Stimulated activated CD8-positive, alpha-beta memory T cell treated with anti-CD3 and anti-CD28 coated beads, Interleukin-4, amount 100 ng/mL, for 1 hour (primary cell): Measurements from ENCODE around the gene FYN.
"Not testable (repeated sequence)": the region's sequence is repeated elsewhere in the genome, so short reads cannot be mapped to it uniquely, and the experiment has no call there.

Experiments used
- DNase-seq, 2 donors: peaks; one replicate each; pipeline ENCODE4 v3.0.0-alpha.2; 2020; ENCODE audit warnings: low read depth in 2 of 2, low spot score in 1 of 2

Gene FYN

DNA sequence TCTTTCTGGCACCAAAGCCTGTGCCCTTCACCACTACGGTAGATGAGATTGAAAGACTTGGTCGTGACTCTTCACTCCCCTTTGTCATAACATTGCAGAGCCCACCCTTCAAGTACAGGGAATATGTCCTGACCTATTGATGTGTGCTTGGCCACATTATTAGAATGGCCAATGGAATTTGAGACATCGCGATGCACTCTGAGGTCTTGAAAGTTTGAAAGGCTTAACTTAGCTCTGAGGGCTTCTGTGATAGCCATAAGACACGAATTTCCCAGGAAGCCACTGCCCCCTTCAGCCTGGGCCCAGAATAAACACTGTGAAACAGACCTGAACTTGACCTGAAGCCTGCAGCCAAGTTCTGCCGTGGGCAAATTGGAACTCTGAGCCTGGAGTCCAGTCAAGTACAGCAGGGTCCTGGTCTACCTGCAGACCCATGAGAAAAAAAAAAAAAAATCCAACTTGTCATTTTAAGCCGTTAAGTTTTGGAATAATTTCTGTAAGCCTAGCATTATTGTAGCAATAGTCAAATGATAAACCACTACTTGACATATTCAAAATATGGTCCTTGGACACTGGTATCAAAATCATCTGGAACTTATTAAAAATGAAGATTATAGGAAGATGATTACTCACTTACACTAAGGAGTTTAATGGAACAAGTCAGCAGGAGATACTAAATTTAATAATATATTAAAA, 230.6 kb downstream of the FYN start:
- no peak for DNase-seq

DNA sequence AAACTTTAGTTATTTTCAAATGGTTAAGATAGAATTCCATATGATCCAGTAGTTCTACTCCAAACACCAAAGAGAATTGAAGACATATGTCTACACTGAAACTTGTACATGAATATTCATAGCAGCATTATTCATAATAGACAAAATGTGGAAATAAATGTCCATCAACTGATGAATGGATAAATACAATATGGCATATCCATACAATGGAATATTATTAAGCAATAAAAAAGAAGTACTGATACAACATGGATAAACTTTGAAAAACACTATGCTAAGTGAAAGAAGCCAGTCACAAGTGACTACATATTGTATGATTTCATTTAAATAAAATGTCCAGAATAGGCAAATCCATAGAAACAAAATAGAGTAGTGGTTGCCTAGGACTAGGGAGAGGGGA, 234.0 kb downstream of the FYN start:
- DNase-seq = no peak

DNA sequence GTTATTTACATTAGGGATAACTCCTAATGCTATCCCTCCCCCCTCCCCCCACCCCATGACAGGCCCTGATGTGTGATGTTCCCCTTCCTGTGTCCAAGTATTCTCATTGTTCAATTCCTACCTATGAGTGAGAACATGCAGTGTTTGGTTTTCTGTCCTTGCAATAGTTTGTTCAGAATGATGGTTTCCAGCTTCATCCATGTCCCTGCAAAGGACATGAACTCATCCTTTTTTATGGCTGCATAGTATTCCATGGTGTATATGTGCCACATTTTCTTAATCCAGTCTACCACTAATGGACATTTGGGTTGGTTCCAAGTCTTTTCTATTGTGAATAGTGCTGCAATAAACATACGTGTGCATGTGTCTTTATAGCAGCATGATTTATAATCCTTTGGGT, 238.3 kb downstream of the FYN start:
- not testable (repeated sequence) for DNase-seq

DNA sequence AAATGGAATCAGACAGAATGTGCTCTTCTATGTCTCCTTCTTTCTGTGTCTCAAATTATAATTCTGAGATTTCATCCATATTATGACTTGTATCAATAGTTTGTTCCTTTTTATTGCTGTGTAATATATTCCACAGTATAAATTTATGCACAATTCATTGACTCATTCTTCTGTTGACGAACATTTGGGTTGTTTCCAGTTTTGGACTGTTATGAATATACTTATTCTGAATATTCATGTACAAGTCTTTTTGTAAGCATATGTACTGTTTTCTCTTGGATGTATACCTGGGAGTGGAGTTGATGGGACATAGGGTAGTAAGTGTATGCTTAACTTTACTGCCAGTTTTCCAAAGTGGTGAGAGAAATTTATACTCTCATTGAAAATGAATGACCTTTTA, 239.4 kb downstream of the FYN start:
- DNase-seq = no peak

DNA sequence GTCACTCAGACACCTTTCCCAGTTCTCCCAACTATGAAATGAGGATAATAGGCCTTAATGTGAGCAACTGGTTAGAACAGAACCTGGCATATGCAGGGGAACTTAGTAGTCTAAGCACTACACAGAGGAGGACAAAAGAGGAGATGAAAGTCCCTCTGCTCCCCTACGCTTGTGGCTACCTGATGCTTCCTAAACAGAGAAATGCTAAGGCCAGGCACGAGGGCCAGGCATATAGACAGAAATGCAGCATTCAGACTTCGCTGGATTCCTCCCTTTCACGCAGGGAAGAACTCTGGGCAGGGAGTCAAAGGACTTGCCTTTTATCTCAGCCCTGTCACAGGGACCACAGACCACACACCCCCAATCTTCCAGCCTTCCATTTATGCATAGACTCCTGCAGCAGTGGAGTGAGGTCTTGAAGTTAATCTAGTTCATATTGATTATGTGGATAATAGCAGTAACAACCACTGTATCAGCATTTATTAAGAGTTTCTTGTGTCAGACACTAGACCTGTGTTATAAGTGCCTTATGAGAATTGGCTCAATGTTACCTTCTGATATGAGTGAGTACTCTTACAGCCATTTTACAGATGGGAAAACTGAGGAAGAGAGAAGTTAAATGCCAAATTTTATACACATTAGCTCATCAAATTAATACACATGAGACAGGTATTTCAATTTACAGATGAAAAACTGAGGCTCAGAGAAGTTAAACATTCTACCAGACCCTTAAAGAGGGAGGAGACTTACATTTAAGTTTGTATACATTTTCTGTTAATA, 240.6 kb downstream of the FYN start:
- DNase-seq = no peak

DNA sequence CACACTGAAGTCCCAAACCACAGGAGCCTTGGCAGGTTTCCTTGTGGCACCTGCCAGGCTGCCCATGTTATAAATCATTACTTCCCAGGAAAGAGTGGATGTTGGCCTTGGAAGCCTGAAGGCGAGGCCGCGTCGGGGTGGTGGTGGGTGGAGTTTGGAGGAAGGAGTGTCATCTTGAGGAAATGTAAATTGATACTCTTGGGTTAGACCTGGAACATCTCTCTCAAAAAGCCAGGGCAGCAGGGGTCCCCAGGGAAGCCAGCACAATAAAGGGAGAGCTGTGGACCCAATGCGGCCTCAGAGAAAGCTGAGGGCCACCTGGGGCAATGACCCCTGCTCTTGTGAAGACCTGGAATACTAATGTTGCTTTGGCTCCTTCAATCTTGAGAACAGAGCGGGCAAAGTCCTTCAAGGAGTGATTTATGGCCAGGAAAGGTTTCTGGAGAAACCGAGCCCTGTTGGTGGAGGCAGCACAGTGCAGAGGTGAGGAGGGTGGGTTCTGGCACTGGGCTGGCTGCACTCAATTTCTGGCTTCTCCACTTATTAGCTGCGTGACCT, 241.3 kb downstream of the FYN start:
- DNase-seq = no peak

DNA sequence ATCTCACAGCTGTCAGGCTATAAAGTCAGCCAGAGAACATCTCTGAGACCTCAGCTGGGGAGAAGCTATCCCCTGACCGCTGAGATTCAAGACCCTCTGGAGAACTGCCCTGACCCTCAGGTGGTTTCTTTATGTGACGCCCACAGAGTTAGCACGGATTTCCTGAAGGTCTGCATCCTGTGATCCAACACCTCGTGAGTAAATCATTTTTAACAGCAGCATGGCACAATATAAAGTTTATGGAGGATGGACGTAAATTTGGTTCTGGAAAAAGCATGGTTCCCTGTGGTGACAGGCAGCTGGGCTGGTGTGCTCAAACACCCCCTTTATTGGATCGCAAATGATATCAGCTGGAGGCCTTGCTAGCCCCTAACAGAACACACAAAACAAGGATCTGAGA, 242.2 kb downstream of the FYN start:
- DNase-seq = no peak

DNA sequence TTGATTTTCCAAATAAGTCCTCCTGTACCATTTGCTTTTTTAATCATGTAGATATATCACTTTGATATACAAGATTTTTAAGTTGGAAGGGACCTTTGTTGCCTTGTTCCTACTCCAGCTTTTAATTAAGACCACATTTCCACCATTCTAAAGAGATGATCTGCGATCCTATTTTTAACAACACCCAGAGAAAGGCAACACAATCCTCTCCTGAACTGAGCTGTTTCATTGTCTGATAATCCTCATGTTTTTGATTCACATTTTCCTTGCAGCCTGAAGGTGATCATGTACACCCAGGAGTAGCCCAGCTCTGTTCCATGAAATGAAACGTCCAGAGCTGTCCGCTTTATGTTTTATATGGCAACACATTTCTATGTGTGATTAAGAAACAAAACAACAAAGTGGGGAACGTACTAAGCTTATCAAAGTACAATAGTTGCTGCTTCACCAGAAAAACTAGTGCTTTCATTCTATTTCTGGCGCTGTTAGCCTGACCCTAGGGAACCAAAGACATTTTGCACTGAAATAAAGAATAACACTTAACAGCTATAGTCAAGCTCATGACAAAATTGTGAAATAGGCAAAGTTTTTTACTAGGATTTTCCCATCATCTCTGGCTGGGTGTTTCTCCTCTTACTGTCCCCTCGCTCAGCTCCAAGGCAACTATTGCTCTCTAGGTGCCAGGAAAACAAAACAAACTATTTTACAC, 245.0 kb downstream of the FYN start:
- no peak for DNase-seq

DNA sequence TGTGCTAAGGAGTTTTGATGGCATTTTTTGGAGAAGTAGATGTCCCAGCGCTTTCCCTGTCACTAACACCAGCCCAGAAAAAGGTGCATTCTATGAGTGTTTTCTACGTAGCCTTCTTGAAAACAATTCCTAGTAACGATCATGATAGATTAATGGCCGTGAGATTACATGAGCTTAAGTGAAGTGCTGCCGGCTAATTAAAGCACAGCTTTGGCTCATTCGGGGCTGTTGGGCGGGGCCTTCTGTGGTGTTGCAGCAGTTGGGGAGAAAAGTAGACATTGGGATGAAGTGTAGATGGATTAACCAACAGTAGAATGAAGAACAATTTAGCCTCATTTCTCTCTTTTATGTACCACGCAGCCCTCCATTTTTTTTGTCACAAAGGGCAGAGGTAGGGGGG, 246.8 kb downstream of the FYN start:
- no peak for DNase-seq

DNA sequence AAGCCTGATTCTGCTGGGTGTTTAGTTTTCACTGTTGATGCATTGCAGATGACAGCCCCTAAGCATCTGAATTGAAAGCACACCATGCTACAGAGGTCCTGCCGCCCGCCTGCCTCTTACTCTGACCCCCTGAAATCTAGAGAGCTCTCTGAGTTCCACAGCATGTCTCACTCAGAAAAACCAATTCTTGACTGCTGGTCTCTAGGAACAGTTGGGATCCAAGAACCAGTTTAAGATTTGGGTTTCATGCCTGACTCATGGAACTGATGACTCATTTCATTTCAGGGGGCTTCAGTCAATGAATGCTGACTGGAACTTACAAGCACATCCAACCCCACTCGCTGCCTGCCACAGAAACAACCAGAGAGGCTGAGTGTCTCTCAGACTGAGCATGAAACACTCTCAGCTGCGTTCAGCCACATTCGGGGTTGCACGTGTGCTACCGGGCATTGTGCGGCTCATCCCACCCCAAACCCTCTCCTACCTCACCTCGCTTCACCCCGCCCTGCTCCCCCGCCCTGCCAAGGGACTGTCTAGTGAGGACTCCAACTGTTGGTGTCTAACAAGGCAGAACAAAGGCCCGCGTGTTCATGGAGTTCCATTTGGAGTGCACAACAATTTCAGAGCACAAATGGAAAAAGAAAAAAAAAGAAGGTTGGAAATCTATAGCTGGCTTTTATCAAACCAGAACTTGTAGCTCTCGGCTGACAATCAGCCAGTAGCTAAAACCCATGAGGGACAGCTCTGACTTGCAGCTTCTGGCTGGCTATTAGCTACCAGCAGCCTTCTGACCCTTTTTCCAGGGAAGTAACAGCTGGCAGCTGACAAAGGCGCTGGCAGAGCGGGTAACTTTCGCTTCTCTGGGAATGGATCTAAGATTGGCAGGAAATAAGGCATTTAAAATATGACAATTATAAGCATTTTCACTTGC, 247.5 kb downstream of the FYN start:
- no peak for DNase-seq

DNA sequence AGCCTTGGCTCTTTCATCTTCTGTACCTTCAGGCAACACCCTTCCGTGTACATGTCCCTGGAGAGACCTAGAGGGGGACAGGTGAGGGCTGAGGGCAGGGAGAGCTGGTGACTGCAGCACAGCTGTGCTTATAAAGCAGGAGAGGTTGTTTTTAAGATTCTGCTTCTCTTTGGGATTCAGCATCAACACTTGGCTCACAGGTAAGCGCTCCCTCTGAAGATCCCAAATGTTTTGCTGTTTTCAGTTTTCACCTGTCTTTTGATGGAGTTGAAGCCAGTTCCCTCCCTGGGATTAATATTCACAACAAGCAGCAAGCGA, 248.2 kb downstream of the FYN start:
- no peak for DNase-seq

DNA sequence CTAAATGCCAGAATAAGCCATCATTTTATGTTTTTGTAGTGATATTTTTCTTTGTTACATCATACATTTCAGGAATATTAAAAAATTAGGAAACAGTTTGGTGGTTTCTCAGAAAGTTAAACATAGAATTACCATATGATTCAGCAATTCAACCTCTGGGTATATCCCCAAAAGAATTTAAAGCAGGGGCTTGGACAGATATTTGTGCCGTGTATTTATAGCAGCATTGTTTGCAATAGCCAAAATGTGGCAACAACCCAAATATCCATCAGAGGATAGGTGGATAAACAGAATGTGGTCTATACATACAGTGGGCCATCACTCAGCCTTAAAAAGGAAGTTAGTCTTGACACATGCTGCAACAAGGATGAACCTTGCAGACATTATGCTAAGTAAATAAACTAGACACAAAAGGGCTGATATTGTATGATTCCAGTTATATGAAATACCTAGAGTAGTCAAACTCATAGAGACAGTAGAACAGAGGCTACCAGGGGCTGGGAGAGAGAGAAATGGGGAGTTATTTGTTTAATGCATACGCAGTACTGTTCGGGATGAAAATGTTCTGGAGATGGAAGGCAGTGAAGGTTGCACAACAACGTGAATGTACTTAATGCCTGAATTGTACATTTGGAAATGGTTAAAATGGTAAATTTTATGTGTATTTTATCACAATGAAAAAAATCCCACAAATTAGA, 248.7 kb downstream of the FYN start:
- DNase-seq = no peak

DNA sequence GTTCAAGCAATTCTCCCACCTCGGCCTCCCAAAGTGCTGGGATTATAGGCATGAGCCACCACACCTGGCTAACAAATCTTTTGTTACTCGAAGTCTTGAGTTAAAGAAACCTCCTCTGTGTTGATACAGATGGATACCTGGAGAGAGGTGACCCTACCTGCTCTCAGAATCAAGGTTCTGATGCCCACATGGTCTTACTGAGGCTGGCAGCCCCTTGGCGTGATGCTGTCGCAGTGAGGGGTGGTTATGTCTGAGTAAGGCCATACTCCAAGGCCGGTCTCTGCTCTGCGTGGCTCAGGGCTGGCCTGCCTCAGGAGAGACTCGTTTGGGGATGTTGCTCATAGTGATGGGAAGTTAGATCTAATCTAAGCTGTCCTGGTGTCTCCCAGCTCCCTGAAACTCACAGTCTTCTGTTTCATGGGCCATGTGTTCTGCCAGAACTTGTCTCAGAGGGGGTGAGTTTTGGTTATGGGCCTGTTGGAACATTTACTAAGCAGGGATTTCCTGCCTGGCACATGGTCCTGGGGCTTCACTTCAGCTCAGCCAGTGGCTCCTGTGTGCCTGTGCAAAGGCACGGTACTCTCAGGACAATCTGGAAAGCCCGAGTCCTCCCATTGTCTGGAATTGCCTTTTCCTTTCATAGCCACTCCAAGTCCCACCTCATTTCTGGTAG, 250.1 kb downstream of the FYN start:
- DNase-seq = no peak

DNA sequence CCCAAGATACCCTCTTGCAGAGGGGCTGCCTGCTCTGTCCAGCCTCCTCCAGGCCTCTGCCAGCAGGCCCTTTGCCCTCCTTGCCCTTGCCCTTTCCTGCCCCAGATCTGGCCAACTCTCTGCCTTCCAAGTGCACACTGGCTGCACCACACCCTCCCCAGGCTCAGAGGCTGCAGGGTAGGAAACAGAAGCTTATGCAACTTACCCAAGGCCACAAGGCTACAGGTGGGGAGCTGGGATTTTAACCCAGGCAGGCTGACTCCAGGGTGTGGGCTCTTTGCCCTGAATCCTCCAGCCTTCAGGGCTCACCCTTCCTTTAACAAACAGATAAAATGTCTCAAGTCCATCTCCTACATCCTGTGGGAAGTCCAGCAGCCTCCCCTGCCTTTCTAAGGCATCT, 253.1 kb downstream of the FYN start:
- DNase-seq = no peak

DNA sequence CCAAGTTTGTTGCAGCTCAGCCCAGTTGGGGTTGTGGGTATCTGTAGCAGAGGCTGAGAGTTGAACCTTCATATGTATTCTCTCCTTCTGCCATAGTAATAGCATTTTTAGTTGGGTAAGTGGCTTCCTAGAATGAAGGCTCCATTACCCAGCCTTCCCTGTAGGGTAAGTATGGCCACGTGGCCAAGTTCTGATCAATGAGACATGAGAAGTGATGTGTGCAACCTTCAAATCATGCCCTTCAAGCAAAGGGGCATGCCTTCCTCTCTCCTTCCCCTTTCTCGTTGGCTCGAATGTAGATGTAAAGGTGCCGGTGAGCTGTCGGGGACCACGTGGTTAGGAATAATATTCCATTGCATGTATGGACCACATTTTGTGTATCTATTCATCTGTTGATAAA, 254.8 kb downstream of the FYN start:
- no peak for DNase-seq

DNA sequence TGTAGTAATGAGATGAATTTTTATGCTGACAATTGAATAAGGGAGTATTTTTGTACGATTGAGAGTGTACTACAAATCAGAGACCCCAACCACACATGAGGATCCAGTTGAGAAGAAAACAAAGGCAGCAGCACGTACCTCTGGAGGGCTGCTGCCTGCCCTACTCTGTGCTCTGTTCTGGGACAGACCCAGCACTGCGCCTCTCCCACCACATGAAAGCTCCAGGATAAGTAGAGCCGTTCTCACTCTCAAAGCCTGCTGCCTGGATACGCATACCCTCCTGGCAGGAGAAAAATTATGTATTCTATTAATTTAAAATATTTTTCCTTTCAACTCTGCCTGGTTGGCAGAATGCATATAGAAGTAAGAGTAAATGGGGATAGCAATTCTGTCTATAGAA, 256.1 kb downstream of the FYN start:
- DNase-seq = no peak

DNA sequence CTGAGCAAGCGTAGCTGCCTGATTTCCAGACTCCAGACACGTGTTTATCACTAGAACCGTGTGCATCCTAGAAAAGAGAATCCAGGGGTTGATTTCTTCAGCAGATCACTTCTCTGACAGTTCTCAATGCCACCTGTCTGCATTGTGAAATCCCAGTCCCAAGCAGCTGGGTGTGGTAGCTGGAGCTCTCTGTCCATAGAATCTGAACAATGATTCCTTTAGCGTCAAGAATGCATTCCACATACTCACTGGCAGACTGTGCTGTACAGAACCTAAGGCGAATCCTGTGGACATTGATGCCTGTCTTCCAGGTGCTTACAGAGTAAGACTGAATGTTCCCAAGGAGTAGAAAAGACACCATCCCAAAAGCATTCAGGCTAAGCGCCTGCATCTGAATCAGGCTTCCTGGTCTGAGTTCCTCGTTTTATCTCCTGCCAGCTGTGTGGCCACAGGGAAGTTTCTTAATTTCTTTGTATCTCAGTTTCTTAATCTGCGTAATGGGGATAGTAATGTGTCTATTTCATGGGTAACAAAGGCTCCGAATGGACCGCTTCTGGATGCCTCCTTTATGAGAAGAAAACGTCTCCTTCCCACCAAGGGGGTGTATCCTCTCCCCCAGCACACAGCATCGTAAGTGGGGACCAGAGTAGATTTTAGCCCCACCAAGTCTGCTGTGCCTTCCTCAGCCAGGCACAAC, 257.2 kb downstream of the FYN start:
- no peak for DNase-seq

DNA sequence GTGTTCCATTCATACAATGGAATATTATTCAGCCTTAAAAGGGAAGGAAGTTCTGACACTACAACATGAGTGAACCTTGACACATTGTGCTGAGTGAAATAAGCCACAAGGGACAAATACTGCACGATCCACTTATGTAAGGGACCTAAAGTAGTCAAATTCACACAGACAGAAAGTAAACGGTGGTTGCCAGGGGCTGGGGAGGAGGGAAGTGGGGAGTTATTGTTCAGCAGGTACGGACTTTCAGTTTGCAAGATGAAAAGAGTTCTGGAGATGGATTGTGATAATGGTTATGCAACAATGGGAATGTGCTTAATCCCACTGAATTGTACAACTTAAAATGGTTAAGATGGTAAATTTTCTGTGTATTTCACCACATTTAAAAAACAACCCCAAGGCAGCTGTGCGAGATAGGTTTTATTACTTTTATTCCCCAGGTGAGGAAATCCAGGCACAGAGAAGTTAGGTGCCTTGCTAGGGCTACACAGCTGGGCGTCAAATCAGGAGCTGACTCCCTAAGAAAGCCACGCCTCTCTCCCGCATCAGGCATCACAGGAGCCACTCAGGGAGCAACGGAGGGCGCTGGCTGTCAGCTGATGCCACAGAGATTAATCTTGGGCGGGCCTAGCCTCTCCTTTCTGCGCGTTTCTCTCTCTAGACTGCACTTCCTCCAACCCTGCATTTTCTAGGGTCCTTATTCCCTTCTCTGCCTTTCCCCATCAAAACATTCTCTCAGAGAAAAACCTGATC, 258.2 kb downstream of the FYN start:
- DNase-seq = no peak

DNA sequence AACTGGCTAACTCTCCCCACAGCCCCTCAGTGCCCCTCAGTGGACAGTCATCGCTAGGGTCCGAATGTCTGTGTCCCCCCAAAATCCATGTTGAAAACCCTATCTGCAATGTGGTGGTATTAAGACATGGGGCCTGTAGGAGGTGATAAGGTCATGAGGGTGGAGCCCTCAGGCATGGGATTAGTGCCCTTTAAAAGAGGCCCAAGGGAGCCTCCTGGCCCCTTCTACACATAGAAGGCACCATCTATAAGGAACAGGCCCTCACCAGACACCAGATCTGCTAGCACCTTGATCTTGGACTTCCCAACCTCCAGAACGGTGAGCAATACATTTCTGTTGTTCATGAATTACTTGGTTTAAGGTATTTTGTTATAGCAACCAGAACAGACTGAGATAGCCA, 260.9 kb downstream of the FYN start:
- DNase-seq = no peak
